SK-N-SH treated with all-trans-retinoic acid at 6 μM for 48 hours (cell line): ENCODE results near the gene RASA4.
"Not testable (repeated sequence)": the region's sequence is repeated elsewhere in the genome, so short reads cannot be mapped to it uniquely, and the experiment has no call there.

Source experiments
- ARNTL ChIP-seq: fragments of 450-650 bp; formaldehyde crosslinking; IDR thresholded peaks from 2 replicates; pipeline ENCODE4 v1.5.0; 2020; ENCODE audit warnings: low read depth, mild to moderate bottlenecking, moderate library complexity, borderline replicate concordance
- BACH2 ChIP-seq: fragments of 250-450 bp; sonication (Bioruptor Pico); IDR thresholded peaks from 2 replicates; pipeline ENCODE4 v1.9.0; 2021; ENCODE audit warnings: mild to moderate bottlenecking, borderline replicate concordance
- CSDC2 ChIP-seq: fragments of 250-450 bp; sonication (Bioruptor Pico); IDR thresholded peaks from 2 replicates; pipeline ENCODE4 v1.5.0; 2020; ENCODE audit warnings: mild to moderate bottlenecking, moderate library complexity
- ISL1 ChIP-seq: fragments of 250-450 bp; sonication (Bioruptor Pico); IDR thresholded peaks from 2 replicates; pipeline ENCODE4 v2.1.2; 2022; ENCODE audit warnings: mild to moderate bottlenecking, moderate library complexity
- PATZ1 ChIP-seq: fragments of 250-450 bp; sonication (Bioruptor Pico); IDR thresholded peaks from 2 replicates; pipeline ENCODE4 v1.8.0; 2020; ENCODE audit warnings: mild to moderate bottlenecking, moderate library complexity, borderline replicate concordance
- RARB ChIP-seq: fragments of 250-450 bp; sonication (Bioruptor Pico); IDR thresholded peaks from 2 replicates; pipeline ENCODE4 v1.8.0; 2021; ENCODE audit warnings: mild to moderate bottlenecking, moderate library complexity
- SNAI2 ChIP-seq: fragments of 250-450 bp; sonication (Bioruptor Pico); IDR thresholded peaks from 2 replicates; pipeline ENCODE4 v1.5.0; 2020; ENCODE audit warnings: mild to moderate bottlenecking, moderate library complexity
- TOX ChIP-seq: fragments of 250-450 bp; sonication (Bioruptor Pico); IDR thresholded peaks from 2 replicates; pipeline ENCODE4 v1.8.0; 2021; ENCODE audit warnings: mild to moderate bottlenecking, moderate library complexity, borderline replicate concordance
- TSHZ2 ChIP-seq: fragments of 250-450 bp; sonication (Bioruptor Pico); IDR thresholded peaks from 2 replicates; pipeline ENCODE4 v1.5.0; 2020; ENCODE audit warnings: mild to moderate bottlenecking, moderate library complexity
- ZC3H10 ChIP-seq: fragments of 250-450 bp; sonication (Bioruptor Pico); IDR thresholded peaks from 2 replicates; pipeline ENCODE4 v1.5.1; 2021; ENCODE audit warnings: mild to moderate bottlenecking, moderate library complexity
- ZFP3 ChIP-seq: fragments of 250-450 bp; sonication (Bioruptor Pico); IDR thresholded peaks from 2 replicates; pipeline ENCODE4 v1.5.0; 2020; ENCODE audit warnings: mild to moderate bottlenecking, moderate library complexity
- ZFP30 ChIP-seq: fragments of 450-650 bp; formaldehyde crosslinking; IDR thresholded peaks from 2 replicates; pipeline ENCODE4 v1.5.0; 2022; ENCODE audit warnings: mild to moderate bottlenecking, moderate library complexity
- ZNF565 ChIP-seq: fragments of 450-650 bp; formaldehyde crosslinking; conservative IDR thresholded peaks from 2 replicates; pipeline ENCODE4 v1.5.0; 2020; ENCODE audit warnings: low read depth, mild to moderate bottlenecking, moderate library complexity

GRCh38 chr7:102664765-102665164, 48.2 kb upstream of the RASA4 start:
- not testable (repeated sequence) for TF ChIP-seq ZC3H10 (CRISPR knock-in tag); ARNTL (CRISPR knock-in tag); TSHZ2 (CRISPR knock-in tag); TOX (CRISPR knock-in tag); CSDC2 (CRISPR knock-in tag); RARB (CRISPR knock-in tag); PATZ1; SNAI2; ZNF565 (CRISPR knock-in tag); BACH2; ZFP30 (CRISPR knock-in tag); ISL1; ZFP3 (CRISPR knock-in tag)
